ENCODE results near the gene TMEM116.
"Not testable (repeated sequence)": the region's sequence is repeated elsewhere in the genome, so short reads cannot be mapped to it uniquely, and the experiment has no call there.

TMEM116 gene

DNA sequence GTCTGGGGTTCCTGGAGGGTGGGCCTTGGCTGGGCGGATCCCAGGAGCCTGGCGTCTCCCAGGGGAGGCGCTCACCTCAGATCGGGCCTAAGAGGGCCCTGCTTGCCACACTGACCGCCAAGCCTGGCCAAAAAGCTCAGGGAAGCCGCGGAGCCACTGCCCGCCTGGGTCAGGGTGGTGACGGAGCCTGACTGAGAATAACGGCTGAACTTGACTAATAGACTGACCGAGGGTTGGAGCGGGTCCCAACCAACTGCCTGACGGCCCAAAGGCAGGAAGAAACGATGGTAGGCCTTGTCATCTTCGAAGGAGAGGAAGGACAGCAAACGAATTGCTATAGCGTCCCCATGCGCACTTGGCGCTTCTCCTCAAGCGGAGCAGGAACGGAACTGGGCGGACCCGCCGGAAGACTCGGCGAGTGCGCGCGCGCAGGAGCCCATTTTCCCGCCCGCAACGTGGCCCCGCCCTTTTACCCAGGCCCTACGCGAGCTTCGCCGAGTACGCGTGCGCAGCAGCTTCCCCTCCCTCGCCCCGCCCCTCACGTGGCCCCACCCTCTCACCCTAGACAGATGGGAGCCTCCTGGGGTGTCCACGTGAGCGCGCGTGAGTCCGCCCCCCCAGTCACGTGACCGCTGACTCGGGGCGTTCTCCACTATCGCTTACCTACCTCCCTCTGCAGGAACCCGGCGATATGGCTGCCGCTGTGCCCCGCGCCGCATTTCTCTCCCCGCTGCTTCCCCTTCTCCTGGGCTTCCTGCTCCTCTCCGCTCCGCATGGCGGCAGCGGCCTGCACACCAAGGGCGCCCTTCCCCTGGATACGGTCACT is at the start of gene TMEM116, which contains the start of gene ERP29:
TMEM116 (minus strand) TSS at position 391 of the 826 bp plus-strand sequence. CDS start 7,895 bp downstream, outside the sequence.
ERP29 (plus strand) TSS at position 652 of the 826 bp plus-strand sequence; CDS start at position 692, 40 bp downstream.
- peak within 1 kb of the TSS; percentile 98 for H3K4me3 ChIP-seq (ENCODE audit: low read depth, low read length)
- TF ChIP-seq, protein P1, sequence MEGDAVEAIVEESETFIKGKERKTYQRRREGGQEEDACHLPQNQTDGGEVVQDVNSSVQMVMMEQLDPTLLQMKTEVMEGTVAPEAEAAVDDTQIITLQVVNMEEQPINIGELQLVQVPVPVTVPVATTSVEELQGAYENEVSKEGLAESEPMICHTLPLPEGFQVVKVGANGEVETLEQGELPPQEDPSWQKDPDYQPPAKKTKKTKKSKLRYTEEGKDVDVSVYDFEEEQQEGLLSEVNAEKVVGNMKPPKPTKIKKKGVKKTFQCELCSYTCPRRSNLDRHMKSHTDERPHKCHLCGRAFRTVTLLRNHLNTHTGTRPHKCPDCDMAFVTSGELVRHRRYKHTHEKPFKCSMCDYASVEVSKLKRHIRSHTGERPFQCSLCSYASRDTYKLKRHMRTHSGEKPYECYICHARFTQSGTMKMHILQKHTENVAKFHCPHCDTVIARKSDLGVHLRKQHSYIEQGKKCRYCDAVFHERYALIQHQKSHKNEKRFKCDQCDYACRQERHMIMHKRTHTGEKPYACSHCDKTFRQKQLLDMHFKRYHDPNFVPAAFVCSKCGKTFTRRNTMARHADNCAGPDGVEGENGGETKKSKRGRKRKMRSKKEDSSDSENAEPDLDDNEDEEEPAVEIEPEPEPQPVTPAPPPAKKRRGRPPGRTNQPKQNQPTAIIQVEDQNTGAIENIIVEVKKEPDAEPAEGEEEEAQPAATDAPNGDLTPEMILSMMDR (IDR thresholded peaks at IDR 0.05; ENCODE audit: borderline replicate concordance, insufficient read depth, low read depth, low read length) = peak; percentile 58

DNA sequence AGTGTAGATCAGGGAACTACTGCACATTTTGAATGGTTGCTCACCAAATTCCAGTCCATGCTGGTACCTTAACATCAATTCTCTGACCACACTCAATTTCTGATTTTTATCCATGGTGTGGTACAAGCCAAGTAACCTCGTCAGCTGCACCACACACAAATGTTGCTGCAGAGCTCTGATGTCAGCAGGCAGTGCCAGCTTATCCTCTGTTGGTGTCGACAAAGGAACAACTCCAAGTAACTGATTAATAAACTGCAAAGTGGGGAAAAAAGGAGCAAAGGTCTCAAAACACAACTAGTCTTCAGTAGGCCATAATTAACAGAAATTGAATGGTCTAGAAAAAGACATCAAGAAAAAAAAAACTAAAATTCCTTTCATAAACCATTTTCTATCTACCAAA is 48.2 kb upstream of the TMEM116 start:
- no peak overlapping the region for H3K4me3 ChIP-seq (ENCODE audit: low read depth, low read length)
- TF ChIP-seq, protein P1 (IDR thresholded peaks at IDR 0.05; ENCODE audit: borderline replicate concordance, insufficient read depth, low read depth, low read length) = no peak

DNA sequence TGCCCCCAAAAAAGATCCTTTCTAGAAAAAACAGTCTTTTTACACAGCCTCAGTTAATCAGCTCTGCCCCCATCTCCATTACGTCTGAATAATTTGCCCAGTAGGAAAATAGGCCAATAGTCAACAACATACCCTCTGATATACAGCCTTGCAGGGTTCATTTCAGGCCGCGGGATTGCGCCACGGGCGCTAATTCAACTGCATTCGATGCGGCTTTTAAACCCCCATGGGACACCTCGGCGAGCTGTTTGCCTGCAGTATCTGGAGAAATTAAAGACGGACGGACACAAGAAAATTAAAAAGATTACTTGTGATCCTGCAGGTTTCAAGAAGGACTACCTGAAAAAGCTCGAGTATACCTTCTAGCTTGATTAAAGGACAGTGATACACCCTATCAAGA is 36.4 kb upstream of the TMEM116 start:
- no peak overlapping the region for H3K4me3 ChIP-seq (ENCODE audit: low read depth, low read length)
- TF ChIP-seq, protein P1 (IDR thresholded peaks at IDR 0.05; ENCODE audit: borderline replicate concordance, insufficient read depth, low read depth, low read length) = no peak

DNA sequence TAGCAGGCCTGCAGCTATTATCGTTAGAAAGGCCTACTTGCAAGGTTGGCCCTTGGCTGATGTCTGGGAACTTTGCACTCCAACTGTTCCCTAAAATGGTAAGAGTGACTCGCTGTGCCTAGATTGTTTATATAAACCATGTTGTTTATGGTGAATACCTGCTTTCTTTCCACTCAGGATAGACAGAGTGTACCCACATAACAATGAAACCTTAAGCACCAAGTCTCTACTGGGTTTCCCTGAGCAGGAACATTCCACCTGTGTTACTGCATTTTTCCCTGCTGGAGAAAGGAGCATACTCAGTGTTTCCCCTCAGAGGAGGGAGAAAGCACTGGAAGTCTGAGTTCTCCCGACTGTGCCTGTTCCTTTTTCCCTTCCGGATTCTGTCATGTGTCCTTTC is 33.0 kb upstream of the TMEM116 start:
- TF ChIP-seq, protein P1 (IDR thresholded peaks at IDR 0.05; ENCODE audit: borderline replicate concordance, insufficient read depth, low read depth, low read length) = no peak
- H3K4me3 ChIP-seq (ENCODE audit: low read depth, low read length) = no peak overlapping the region

DNA sequence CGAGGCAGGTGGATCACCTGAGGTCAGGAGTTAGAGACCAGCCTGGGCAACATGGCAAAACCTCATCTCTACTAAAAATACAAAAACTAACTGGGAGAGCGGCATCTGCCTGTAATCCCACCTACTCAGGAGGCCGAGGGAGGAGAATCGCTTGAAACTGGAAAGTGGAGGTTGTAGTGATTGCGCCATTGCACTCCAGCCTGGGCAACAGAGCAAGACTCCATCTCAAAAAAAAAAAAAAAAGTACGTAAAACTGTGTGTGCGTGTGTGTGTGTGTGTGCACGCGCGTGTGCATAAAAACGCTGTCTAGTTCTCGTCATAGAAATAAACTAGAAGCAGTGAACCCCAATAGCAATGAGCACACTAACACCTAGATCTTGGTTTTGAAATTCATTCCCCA is 23.6 kb upstream of the TMEM116 start:
- not testable (repeated sequence) for H3K4me3 ChIP-seq (ENCODE audit: low read depth, low read length)

DNA sequence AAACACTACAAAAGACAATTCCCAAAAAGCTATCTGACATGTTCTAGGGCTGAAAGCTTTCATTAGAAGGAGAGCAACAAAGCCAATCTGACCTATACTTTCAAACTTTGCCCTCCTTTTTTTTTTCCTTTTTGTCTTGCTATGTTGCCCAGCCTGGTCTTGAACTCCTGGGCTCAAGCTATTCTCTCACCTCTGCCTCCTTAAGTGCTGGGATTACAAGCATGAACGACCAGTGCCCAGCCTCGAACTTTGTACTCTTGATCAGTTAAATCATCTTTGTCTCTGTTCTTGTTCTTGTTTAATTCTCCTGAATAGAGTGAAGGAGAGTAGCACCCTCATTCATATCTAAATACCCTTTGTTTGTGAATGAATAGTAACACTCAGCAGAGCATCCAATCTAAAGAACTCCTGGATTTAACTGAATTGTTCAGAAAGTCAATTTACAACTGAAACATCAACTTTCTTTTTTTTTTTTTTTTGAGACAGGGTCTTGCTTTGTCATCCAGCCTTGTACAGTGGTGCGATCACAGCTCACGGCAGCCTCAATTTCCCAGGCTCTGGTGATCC is 22.3 kb upstream of the TMEM116 start:
- TF ChIP-seq, protein P1 (IDR thresholded peaks at IDR 0.05; ENCODE audit: borderline replicate concordance, insufficient read depth, low read depth, low read length) = no peak
- no peak overlapping the region for H3K4me3 ChIP-seq (ENCODE audit: low read depth, low read length)

DNA sequence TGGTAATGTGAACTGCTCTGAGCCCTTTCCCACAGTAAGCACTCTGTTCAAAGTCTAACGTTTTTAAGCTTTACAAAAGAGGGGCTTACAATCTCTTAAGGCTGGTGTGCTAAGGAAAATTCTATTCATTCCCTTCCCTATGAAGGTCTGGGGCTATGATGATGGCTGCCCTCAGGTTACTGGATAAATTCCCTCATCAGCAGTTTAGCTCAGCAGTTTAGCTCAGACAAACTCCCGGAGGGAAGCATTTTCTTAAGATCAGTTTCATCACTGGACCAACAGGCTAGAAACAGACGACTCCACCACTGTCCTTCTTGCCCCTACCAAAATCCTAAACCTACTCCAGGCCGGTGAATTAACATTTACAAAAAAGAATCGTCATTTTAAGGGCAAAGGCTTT is 19.3 kb upstream of the TMEM116 start:
- no peak overlapping the region for H3K4me3 ChIP-seq (ENCODE audit: low read depth, low read length)
- TF ChIP-seq, protein P1 (IDR thresholded peaks at IDR 0.05; ENCODE audit: borderline replicate concordance, insufficient read depth, low read depth, low read length) = no peak
